GM06990 (cell line): ENCODE results near the gene ANKRD24.
"Not testable (repeated sequence)": the region's sequence is repeated elsewhere in the genome, so short reads cannot be mapped to it uniquely, and the experiment has no call there.

Source experiments
- DNase-seq: peaks from one replicate; pipeline ENCODE4 v3.0.0-alpha.2; 2011; ENCODE audit not compliant: insufficient read length; ENCODE audit errors: extremely low read depth
- H3K27me3 ChIP-seq: replicated peaks from 2 replicates; pipeline ENCODE4 v1.6.0; 2011; ENCODE audit warnings: low read length; ENCODE audit not compliant: control insufficient read depth, insufficient read depth
- H3K36me3 ChIP-seq: 2 replicates; pipeline ENCODE4 v1.5.1; 2011; ENCODE audit warnings: low read length; ENCODE audit not compliant: control insufficient read depth, insufficient read depth
- H3K4me3 ChIP-seq: replicated peaks from 2 replicates; pipeline ENCODE4 v1.5.1; 2011; ENCODE audit warnings: low read depth, mild to moderate bottlenecking, control low read depth, low read length
- TF ChIP-seq, protein P1 (sequence below): IDR thresholded peaks from 2 replicates; pipeline ENCODE4 v1.5.1; 2011; ENCODE audit warnings: low read length, control low read depth, mild to moderate bottlenecking, inconsistent platforms; ENCODE audit not compliant: insufficient read depth, poor library complexity, severe bottlenecking

ANKRD24 gene

GRCh38 chr19:4154571-4155312 lies 27.7 kb upstream of the ANKRD24 start:
- DNase-seq: no peak
- H3K27me3 ChIP-seq: no peaks in the 10 kb centered on the region; the same call in 1 of the 2 replicates
- TF ChIP-seq, protein P1, sequence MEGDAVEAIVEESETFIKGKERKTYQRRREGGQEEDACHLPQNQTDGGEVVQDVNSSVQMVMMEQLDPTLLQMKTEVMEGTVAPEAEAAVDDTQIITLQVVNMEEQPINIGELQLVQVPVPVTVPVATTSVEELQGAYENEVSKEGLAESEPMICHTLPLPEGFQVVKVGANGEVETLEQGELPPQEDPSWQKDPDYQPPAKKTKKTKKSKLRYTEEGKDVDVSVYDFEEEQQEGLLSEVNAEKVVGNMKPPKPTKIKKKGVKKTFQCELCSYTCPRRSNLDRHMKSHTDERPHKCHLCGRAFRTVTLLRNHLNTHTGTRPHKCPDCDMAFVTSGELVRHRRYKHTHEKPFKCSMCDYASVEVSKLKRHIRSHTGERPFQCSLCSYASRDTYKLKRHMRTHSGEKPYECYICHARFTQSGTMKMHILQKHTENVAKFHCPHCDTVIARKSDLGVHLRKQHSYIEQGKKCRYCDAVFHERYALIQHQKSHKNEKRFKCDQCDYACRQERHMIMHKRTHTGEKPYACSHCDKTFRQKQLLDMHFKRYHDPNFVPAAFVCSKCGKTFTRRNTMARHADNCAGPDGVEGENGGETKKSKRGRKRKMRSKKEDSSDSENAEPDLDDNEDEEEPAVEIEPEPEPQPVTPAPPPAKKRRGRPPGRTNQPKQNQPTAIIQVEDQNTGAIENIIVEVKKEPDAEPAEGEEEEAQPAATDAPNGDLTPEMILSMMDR: no peak
- no peaks in the 10 kb centered on the region for H3K36me3 ChIP-seq
- H3K4me3 ChIP-seq: no peak overlapping the region

DNA sequence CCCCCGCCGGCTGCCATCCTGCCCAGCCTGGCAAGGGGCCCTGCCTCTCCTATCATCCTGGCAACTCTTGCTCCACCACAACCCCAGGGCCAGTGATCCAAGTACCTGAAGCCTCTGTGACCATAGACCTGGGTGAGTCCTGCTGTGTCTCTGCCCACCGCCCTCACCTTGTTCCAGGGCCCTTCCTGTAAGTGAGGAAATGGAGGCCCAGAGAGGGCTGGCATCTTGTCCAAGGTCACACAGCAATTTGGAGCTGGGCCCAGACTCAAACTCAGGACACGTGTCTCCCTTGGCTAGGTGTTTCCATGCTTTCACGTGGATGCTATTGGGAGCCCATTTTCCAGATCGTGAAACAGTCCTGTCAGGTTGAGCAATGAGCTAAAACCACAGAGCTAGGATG lies 25.3 kb upstream of the ANKRD24 start:
- no peaks in the 10 kb centered on the region; the same call in 1 of the 2 replicates for H3K27me3 ChIP-seq
- TF ChIP-seq, protein P1: no peak
- H3K4me3 ChIP-seq: no peak overlapping the region
- DNase-seq: no peak
- no peaks in the 10 kb centered on the region for H3K36me3 ChIP-seq

DNA sequence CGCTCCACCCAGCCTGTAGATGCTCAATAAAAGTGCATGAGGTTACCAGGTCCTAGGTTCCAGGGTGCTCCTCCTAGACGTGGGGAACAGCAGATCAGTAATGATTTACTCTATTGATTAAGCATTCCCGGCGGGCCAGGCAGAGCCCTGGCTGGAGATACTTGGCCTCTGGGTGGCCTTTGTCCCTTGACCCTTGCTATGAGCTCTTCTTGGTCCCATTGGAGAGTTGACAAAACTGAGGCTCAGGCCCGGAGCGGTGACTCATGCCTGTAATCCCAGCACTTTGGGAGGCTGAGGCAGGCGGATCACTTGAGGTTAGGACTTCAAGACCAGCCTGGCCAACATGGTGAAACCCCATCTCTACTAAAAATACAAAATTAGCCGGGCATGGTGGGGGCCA lies 24.5 kb upstream of the ANKRD24 start:
- H3K4me3 ChIP-seq, H3K36me3 ChIP-seq, DNase-seq, H3K27me3 ChIP-seq: not testable (repeated sequence)

- no peaks in the 10 kb centered on the region; the same call in 1 of the 2 replicates for H3K27me3 ChIP-seq
- TF ChIP-seq, protein P1: no peak
- H3K4me3 ChIP-seq: no peak overlapping the region
- DNase-seq: no peak
- no peaks in the 10 kb centered on the region for H3K36me3 ChIP-seq
These were observed 20.9 kb upstream of the ANKRD24 start for GRCh38 chr19:4161415-4162077.

DNA sequence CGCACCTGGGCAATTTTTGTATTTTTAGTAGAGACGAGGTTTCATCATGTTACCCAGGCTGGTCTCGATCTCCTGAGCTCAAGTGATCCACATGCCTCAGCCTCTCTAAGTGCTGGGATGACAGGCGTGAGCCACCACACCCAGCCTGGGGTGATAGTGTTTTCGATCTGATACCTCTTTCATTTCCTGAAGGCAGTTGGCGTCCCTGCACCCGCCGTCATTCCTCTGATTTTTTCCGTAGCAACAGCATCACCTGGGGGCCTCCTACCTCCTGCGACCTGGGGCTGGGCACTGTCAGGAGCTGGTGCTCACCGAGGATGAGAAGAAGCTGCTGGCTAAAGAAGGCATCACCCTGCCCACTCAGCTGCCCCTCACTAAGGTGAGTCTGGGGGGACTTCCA lies 18.2 kb upstream of the ANKRD24 start:
- no peaks in the 10 kb centered on the region for H3K36me3 ChIP-seq
- DNase-seq: no peak
- no peaks in the 10 kb centered on the region; the same call in 1 of the 2 replicates for H3K27me3 ChIP-seq
- H3K4me3 ChIP-seq: no peak overlapping the region
- TF ChIP-seq, protein P1: no peak

- Histone ChIP-seq H3K4me3 (no peak overlapping the region), H3K27me3 (no peaks in the 10 kb centered on the region; the same call in 1 of the 2 replicates), H3K36me3 (no peaks in the 10 kb centered on the region; the same call in none of the 2 replicates)
- TF ChIP-seq, protein P1: no peak
- DNase-seq: no peak
These were observed 10.8 kb upstream of the ANKRD24 start for GRCh38 chr19:4171676-4172075.
